ENCODE data around the gene SAP30BP.

The SAP30BP gene

GRCh38 chr17:75729351-75729750 lies 62.2 kb downstream of the SAP30BP start:
- Histone ChIP-seq H3K4me3 (no peak overlapping the region), H3K27ac (no peak overlapping the region)

DNA sequence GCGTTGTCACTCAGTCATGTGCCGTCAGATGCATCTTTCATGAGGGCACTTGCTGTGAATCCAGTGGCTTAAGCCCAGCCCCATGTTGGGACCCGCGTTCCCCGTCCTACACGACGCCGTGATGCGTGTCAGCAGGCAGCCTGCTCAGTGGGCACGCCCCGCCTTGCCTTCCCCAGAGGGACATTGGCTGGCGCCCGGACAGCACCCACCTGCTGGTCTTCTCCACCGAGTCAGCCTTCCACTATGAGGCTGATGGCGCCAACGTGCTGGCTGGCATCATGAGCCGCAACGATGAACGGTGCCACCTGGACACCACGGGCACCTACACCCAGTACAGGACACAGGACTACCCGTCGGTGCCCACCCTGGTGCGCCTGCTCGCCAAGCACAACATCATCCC lies 62.9 kb downstream of the SAP30BP start:
- Histone ChIP-seq H3K4me3 (no peak overlapping the region), H3K27ac (no peak overlapping the region)

GRCh38 chr17:75731086-75731715 lies 64.1 kb downstream of the SAP30BP start:
- Histone ChIP-seq H3K4me3 (no peak overlapping the region), H3K27ac (no peak overlapping the region)

GRCh38 chr17:75731716-75732498 lies 64.8 kb downstream of the SAP30BP start:
- Histone ChIP-seq H3K27ac (no peak overlapping the region), H3K4me3 (no peak overlapping the region)

- no peak overlapping the region for H3K27ac ChIP-seq
- H3K4me3 ChIP-seq = no peak overlapping the region
Measured at GRCh38 chr17:75733471-75733870, 66.3 kb downstream of the SAP30BP start.

- no peak overlapping the region for H3K4me3 ChIP-seq
- no peak overlapping the region for H3K27ac ChIP-seq
Measured at GRCh38 chr17:75734674-75735294, 67.6 kb downstream of the SAP30BP start.

DNA sequence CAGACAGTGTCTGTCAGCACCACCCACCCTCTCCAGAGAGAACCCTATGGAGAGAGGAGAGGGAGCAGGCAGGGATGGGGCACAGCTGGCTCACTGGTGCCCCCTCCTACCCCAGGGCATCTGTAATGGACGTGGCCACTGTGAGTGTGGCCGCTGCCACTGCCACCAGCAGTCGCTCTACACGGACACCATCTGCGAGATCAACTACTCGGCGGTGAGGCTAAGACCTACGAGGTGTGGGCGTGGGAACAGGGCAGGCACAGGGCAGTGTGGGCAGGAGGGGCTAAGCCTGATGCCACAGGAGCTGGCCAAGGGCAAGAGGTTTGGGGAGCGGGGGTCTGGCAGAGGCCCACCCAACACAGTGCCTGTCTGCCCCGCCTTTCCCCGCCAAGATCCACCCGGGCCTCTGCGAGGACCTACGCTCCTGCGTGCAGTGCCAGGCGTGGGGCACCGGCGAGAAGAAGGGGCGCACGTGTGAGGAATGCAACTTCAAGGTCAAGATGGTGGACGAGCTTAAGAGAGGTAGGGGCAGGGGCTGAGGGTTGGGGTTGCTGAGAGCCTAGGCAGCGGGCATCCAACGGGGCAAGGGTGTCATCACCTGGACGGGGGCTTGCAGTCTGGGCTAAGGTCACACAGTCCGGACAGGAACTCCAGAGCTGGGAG lies 69.2 kb downstream of the SAP30BP start:
- H3K27ac ChIP-seq = no peak overlapping the region
- H3K4me3 ChIP-seq = no peak overlapping the region

- H3K27ac ChIP-seq = peak overlapping the region in 1 of 21 experiments; percentile 14
- H3K4me3 ChIP-seq = no peak overlapping the region
Measured at GRCh38 chr17:75737133-75737962, 70.2 kb downstream of the SAP30BP start.

GRCh38 chr17:75738218-75738802 lies 71.2 kb downstream of the SAP30BP start:
- Histone ChIP-seq H3K4me3 (no peak overlapping the region), H3K27ac (no peak overlapping the region)

- Histone ChIP-seq H3K27ac (no peak overlapping the region), H3K4me3 (no peak overlapping the region)
Measured at GRCh38 chr17:75739174-75739573, 72.0 kb downstream of the SAP30BP start.

GRCh38 chr17:75739801-75740200 lies 72.7 kb downstream of the SAP30BP start:
- Histone ChIP-seq H3K4me3 (no peak overlapping the region), H3K27ac (no peak overlapping the region)

GRCh38 chr17:75740215-75740614 lies 73.1 kb downstream of the SAP30BP start:
- Histone ChIP-seq H3K27ac (no peak overlapping the region), H3K4me3 (no peak overlapping the region)

DNA sequence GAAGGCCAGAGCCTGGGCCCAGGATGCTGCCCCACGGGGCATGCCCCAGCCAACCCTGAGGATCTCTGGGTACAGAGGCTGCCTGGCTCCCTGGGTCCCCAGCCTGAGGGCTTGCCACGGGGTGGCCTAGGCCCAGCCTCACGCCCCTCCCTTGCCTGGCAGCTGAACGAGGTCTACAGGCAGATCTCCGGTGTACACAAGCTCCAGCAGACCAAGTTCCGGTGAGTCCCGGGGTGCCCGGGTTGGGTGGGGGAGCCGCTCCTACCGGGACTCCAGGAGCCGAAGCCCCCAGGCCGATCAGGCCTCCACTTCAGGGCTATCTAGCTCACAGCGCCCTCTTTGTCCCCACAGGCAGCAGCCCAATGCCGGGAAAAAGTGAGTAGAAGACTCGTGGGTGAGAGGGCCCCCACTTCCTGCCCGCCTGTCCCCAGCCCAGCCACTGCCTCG lies 73.5 kb downstream of the SAP30BP start:
- H3K27ac ChIP-seq = no peak overlapping the region
- H3K4me3 ChIP-seq = no peak overlapping the region

GRCh38 chr17:75742337-75742736 lies 75.2 kb downstream of the SAP30BP start:
- Histone ChIP-seq H3K4me3 (no peak overlapping the region), H3K27ac (no peak overlapping the region)

GRCh38 chr17:75743625-75744206 lies 76.6 kb downstream of the SAP30BP start:
- Histone ChIP-seq H3K4me3 (no peak overlapping the region), H3K27ac (no peak overlapping the region)

- Histone ChIP-seq H3K4me3 (no peak overlapping the region), H3K27ac (no peak overlapping the region)
Measured at GRCh38 chr17:75748706-75749105, 81.6 kb downstream of the SAP30BP start.

DNA sequence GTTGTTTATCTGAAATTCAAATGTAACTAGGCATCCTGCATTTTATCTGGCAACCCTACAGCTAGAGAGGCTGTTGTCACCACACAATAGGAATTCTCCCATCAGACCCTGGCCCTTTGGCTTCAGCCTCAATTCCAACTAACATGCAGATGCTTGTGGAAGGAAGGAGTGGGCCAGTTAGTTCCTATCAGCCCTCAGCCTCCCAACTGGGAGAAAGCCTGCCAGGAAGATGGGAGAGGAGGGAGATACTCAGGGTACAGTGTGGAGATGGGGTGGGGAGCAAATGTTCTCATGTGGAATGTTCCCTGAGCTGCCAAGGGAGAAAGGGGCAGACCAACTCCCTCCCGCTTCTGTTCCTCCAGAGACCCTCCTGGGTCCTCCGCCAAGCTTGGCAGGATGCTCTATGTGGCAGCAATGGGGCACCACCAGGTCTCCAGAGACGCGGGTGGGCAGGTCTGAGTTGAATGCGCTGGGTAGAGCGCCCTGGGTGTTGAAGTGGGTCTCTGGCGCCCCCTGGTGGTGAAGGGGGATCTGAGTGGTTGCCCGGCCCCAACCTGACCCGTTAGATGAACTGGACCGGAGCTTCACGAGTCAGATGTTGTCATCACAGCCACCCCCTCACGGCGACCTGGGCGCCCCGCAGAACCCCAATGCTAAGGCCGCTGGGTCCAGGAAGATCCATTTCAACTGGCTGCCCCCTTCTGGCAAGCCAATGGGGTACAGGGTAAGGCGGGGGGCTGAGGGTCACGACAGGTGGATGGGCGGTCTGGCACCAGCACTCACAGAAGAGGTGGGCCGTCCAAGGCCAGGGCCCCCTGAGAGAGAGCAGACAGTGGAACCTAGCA lies 82.6 kb downstream of the SAP30BP start:
- Histone ChIP-seq H3K4me3 (no peak overlapping the region), H3K27ac (no peak overlapping the region)
